Glutamatergic neuron (in vitro differentiated cells): ENCODE data around the gene VPS29. TPM values are rescaled to one million over a fixed set of nuclear protein-coding genes. Genes with fewer than 3 reads are reported as not detected.

Source experiments
- DNase-seq: peaks from one replicate; pipeline ENCODE4 v3.0.0; 2022
- H3K27ac Mint-ChIP-seq: one replicate; pipeline ENCODE4 v1.8.0; 2020; ENCODE audit warnings: mild to moderate bottlenecking, mixed read lengths, inconsistent platforms; ENCODE audit not compliant: unreplicated experiment
- H3K27me3 Mint-ChIP-seq: one replicate; pipeline ENCODE4 v1.8.0; 2020; ENCODE audit warnings: mild to moderate bottlenecking, moderate library complexity, mixed read lengths, inconsistent platforms; ENCODE audit not compliant: unreplicated experiment
- H3K36me3 Mint-ChIP-seq: one replicate; pipeline ENCODE4 v1.8.0; 2020; ENCODE audit warnings: mild to moderate bottlenecking, mixed read lengths, inconsistent platforms; ENCODE audit not compliant: unreplicated experiment
- H3K4me1 Mint-ChIP-seq: one replicate; pipeline ENCODE4 v1.8.0; 2020; ENCODE audit warnings: mild to moderate bottlenecking, low read depth, mixed read lengths, inconsistent platforms; ENCODE audit not compliant: unreplicated experiment
- H3K4me3 Mint-ChIP-seq: one replicate; pipeline ENCODE4 v1.8.0; 2020; ENCODE audit warnings: mild to moderate bottlenecking, mixed read lengths, inconsistent platforms; ENCODE audit not compliant: unreplicated experiment
- H3K9me3 Mint-ChIP-seq: one replicate; pipeline ENCODE4 v1.8.0; 2020; ENCODE audit warnings: mild to moderate bottlenecking, moderate library complexity, mixed read lengths, inconsistent platforms; ENCODE audit not compliant: unreplicated experiment
- CTCF ChIP-seq: fragments of 200-600 bp; sonication (generic); IDR thresholded peaks from one replicate; pipeline ENCODE4 v1.5.0; 2021; ENCODE audit not compliant: partially characterized antibody, unreplicated experiment
- total RNA-seq: library from RNA; stranded (reverse); fragmentation: NEBNext Ultra II Directional; extraction: Animal tissue kit (Norgen Biotek cat#: 25700); gene quantifications from one replicate; pipeline ENCODE4 v1.2.1, GENCODE V29; 2021; ENCODE audit not compliant: unreplicated experiment

The VPS29 gene
- total RNA-seq, 1 donor from 2014 or later = 94.6 TPM

GRCh38 chr12:110540048-110540447 is 38.1 kb upstream of the VPS29 start:
- no peak overlapping the region for H3K4me3 Mint-ChIP-seq
- DNase-seq = no peak
- peaks cover 2% of the 10 kb centered on the region for H3K9me3 Mint-ChIP-seq
- no peak overlapping the region for H3K27ac Mint-ChIP-seq
- H3K36me3 Mint-ChIP-seq = no peaks in the 10 kb centered on the region
- no peak for TF ChIP-seq CTCF
- H3K27me3 Mint-ChIP-seq = no peaks in the 10 kb centered on the region
- no peaks in the 10 kb centered on the region for H3K4me1 Mint-ChIP-seq

GRCh38 chr12:110538869-110539622 is 37.1 kb upstream of the VPS29 start:
- Mint-ChIP-seq H3K9me3 (peaks cover 2% of the 10 kb centered on the region), H3K27me3 (no peaks in the 10 kb centered on the region), H3K4me1 (no peaks in the 10 kb centered on the region), H3K27ac (no peak overlapping the region), H3K36me3 (no peaks in the 10 kb centered on the region), H3K4me3 (no peak overlapping the region)
- no peak for TF ChIP-seq CTCF
- no peak for DNase-seq

- Mint-ChIP-seq H3K36me3 (no peaks in the 10 kb centered on the region), H3K27me3 (no peaks in the 10 kb centered on the region), H3K9me3 (peaks cover 2% of the 10 kb centered on the region), H3K4me3 (no peak overlapping the region), H3K4me1 (no peaks in the 10 kb centered on the region), H3K27ac (no peak overlapping the region)
- DNase-seq = no peak
- no peak for TF ChIP-seq CTCF
Measured at GRCh38 chr12:110537605-110538409, 35.9 kb upstream of the VPS29 start.

- Mint-ChIP-seq H3K27ac (no peak overlapping the region), H3K9me3 (peaks cover 2% of the 10 kb centered on the region), H3K4me3 (no peak overlapping the region), H3K36me3 (no peaks in the 10 kb centered on the region), H3K27me3 (no peaks in the 10 kb centered on the region), H3K4me1 (no peaks in the 10 kb centered on the region)
- no peak for TF ChIP-seq CTCF
- DNase-seq = no peak
Measured at GRCh38 chr12:110536834-110537604, 35.1 kb upstream of the VPS29 start.
